ENCODE data around the gene PNPLA8.

Gene PNPLA8

GRCh38 chr7:108454317-108454673 lies 71.6 kb downstream of the PNPLA8 start:
- peaks cover 53% of the 10 kb centered on the region for H3K27me3 ChIP-seq (ENCODE audit: insufficient read depth, poor library complexity, severe bottlenecking)
- TF ChIP-seq CTCF (IDR thresholded peaks at IDR 0.05; ENCODE audit: poor library complexity, severe bottlenecking) = no peak
- DNase-seq (ENCODE audit: low spot score) = no peak
- no peaks in the 10 kb centered on the region for H3K9me3 ChIP-seq (ENCODE audit: severe bottlenecking)
- no peaks in the 10 kb centered on the region for H3K36me3 ChIP-seq (ENCODE audit: low read depth)
- peak overlapping the region; percentile 43 for H3K4me3 ChIP-seq (ENCODE audit: severe bottlenecking)
- no peaks in the 10 kb centered on the region for H3K4me1 ChIP-seq (ENCODE audit: insufficient read depth, poor library complexity, severe bottlenecking)
- no peak overlapping the region for H3K27ac ChIP-seq (ENCODE audit: poor library complexity, severe bottlenecking)
- ATAC-seq (ENCODE audit: low read depth) = no peak

GRCh38 chr7:108453320-108453719 lies 72.6 kb downstream of the PNPLA8 start:
- Histone ChIP-seq H3K36me3 (ENCODE audit: low read depth) (no peaks in the 10 kb centered on the region), H3K4me1 (ENCODE audit: insufficient read depth, poor library complexity, severe bottlenecking) (no peaks in the 10 kb centered on the region), H3K4me3 (ENCODE audit: severe bottlenecking) (no peak overlapping the region), H3K9me3 (ENCODE audit: severe bottlenecking) (no peaks in the 10 kb centered on the region), H3K27me3 (ENCODE audit: insufficient read depth, poor library complexity, severe bottlenecking) (peaks cover 53% of the 10 kb centered on the region), H3K27ac (ENCODE audit: poor library complexity, severe bottlenecking) (no peak overlapping the region)
- ATAC-seq (ENCODE audit: low read depth) = no peak
- no peak for TF ChIP-seq CTCF (IDR thresholded peaks at IDR 0.05; ENCODE audit: poor library complexity, severe bottlenecking)
- no peak for DNase-seq (ENCODE audit: low spot score)

- peak; percentile 32; the same call in 1 of the 3 replicates for ATAC-seq (ENCODE audit: low read depth)
- H3K9me3 ChIP-seq (ENCODE audit: severe bottlenecking) = no peaks in the 10 kb centered on the region
- DNase-seq (ENCODE audit: low spot score) = no peak
- H3K27ac ChIP-seq (ENCODE audit: poor library complexity, severe bottlenecking) = no peak overlapping the region
- no peak overlapping the region for H3K4me3 ChIP-seq (ENCODE audit: severe bottlenecking)
- H3K27me3 ChIP-seq (ENCODE audit: insufficient read depth, poor library complexity, severe bottlenecking) = peaks cover 47% of the 10 kb centered on the region
- no peaks in the 10 kb centered on the region for H3K4me1 ChIP-seq (ENCODE audit: insufficient read depth, poor library complexity, severe bottlenecking)
- TF ChIP-seq CTCF (IDR thresholded peaks at IDR 0.05; ENCODE audit: poor library complexity, severe bottlenecking) = peak; percentile 40
- no peaks in the 10 kb centered on the region for H3K36me3 ChIP-seq (ENCODE audit: low read depth)
Measured at GRCh38 chr7:108452707-108453106, 73.2 kb downstream of the PNPLA8 start.

GRCh38 chr7:108451296-108451848 lies 74.6 kb downstream of the PNPLA8 start:
- H3K9me3 ChIP-seq (ENCODE audit: severe bottlenecking) = no peaks in the 10 kb centered on the region
- DNase-seq (ENCODE audit: low spot score) (no peak), ATAC-seq (ENCODE audit: low read depth) (no peak)
- peaks cover 36% of the 10 kb centered on the region for H3K27me3 ChIP-seq (ENCODE audit: insufficient read depth, poor library complexity, severe bottlenecking)
- TF ChIP-seq CTCF (IDR thresholded peaks at IDR 0.05; ENCODE audit: poor library complexity, severe bottlenecking) = no peak
- H3K36me3 ChIP-seq (ENCODE audit: low read depth) = no peaks in the 10 kb centered on the region
- no peak overlapping the region for H3K27ac ChIP-seq (ENCODE audit: poor library complexity, severe bottlenecking)
- no peak overlapping the region for H3K4me3 ChIP-seq (ENCODE audit: severe bottlenecking)
- no peaks in the 10 kb centered on the region for H3K4me1 ChIP-seq (ENCODE audit: insufficient read depth, poor library complexity, severe bottlenecking)

- Histone ChIP-seq H3K36me3 (ENCODE audit: low read depth) (no peaks in the 10 kb centered on the region), H3K9me3 (ENCODE audit: severe bottlenecking) (no peaks in the 10 kb centered on the region), H3K27me3 (ENCODE audit: insufficient read depth, poor library complexity, severe bottlenecking) (peaks cover 26% of the 10 kb centered on the region), H3K4me3 (ENCODE audit: severe bottlenecking) (no peak overlapping the region), H3K27ac (ENCODE audit: poor library complexity, severe bottlenecking) (no peak overlapping the region), H3K4me1 (ENCODE audit: insufficient read depth, poor library complexity, severe bottlenecking) (no peaks in the 10 kb centered on the region)
- TF ChIP-seq CTCF (IDR thresholded peaks at IDR 0.05; ENCODE audit: poor library complexity, severe bottlenecking) = no peak
- DNase-seq (ENCODE audit: low spot score) (no peak), ATAC-seq (ENCODE audit: low read depth) (no peak)
Measured at GRCh38 chr7:108450160-108450559, 75.8 kb downstream of the PNPLA8 start.
